GM23248 (cell line): ENCODE data around the gene UVRAG. TPM values are rescaled to one million over a fixed set of nuclear protein-coding genes. Genes with fewer than 3 reads are reported as not detected.

Experiments
- DNase-seq: peaks from one replicate; pipeline ENCODE4 v3.0.0-alpha.2; 2015
- H2AFZ ChIP-seq: fragments of 200-600 bp; sonication (generic); 2 replicates; pipeline ENCODE4 v1.6.1; 2016; ENCODE audit warnings: antibody characterized with exemption
- H3F3A ChIP-seq: fragments of 200-600 bp; sonication (generic); 2 replicates; pipeline ENCODE4 v1.6.1; 2016; ENCODE audit warnings: mild to moderate bottlenecking, antibody characterized with exemption, mixed run types; ENCODE audit not compliant: insufficient read depth
- H3K27ac ChIP-seq: fragments of 200-600 bp; sonication (generic); 2 replicates; pipeline ENCODE4 v1.5.1; 2016; ENCODE audit warnings: mild to moderate bottlenecking
- H3K27me3 ChIP-seq: fragments of 200-600 bp; sonication (generic); replicated peaks from 2 replicates; pipeline ENCODE4 v1.6.1; 2016; ENCODE audit warnings: mild to moderate bottlenecking; ENCODE audit not compliant: insufficient read depth
- H3K36me3 ChIP-seq: fragments of 200-600 bp; sonication (generic); 2 replicates; pipeline ENCODE4 v1.6.1; 2016; ENCODE audit warnings: low read depth, mild to moderate bottlenecking
- H3K4me1 ChIP-seq: fragments of 200-600 bp; sonication (generic); 2 replicates; pipeline ENCODE4 v1.6.1; 2016; ENCODE audit warnings: mild to moderate bottlenecking; ENCODE audit not compliant: insufficient read depth
- H3K4me2 ChIP-seq: fragments of 200-600 bp; sonication (generic); one replicate; pipeline ENCODE4 v1.6.1; 2016; ENCODE audit warnings: mild to moderate bottlenecking; ENCODE audit not compliant: unreplicated experiment
- H3K4me3 ChIP-seq: fragments of 200-600 bp; sonication (generic); 2 replicates; pipeline ENCODE4 v1.5.1; 2016; ENCODE audit warnings: mild to moderate bottlenecking
- H3K79me2 ChIP-seq: fragments of 200-600 bp; sonication (generic); 2 replicates; pipeline ENCODE4 v1.6.1; 2016; ENCODE audit warnings: mild to moderate bottlenecking; ENCODE audit not compliant: insufficient read depth
- H3K9ac ChIP-seq: fragments of 200-600 bp; sonication (generic); 2 replicates; pipeline ENCODE4 v1.6.1; 2016; ENCODE audit warnings: mild to moderate bottlenecking
- H3K9me2 ChIP-seq: fragments of 200-600 bp; sonication (generic); 2 replicates; pipeline ENCODE4 v1.6.1; 2016; ENCODE audit warnings: mixed run types, mild to moderate bottlenecking, moderate library complexity; ENCODE audit not compliant: insufficient read depth
- H3K9me3 ChIP-seq: fragments of 200-600 bp; sonication (generic); one replicate; pipeline ENCODE4 v1.6.1; 2017; ENCODE audit warnings: low read depth
- H4K20me1 ChIP-seq: fragments of 200-600 bp; sonication (generic); 2 replicates; pipeline ENCODE4 v1.6.0; 2016; ENCODE audit not compliant: insufficient read depth
- EZH2 ChIP-seq: fragments of 200-600 bp; sonication (generic); IDR thresholded peaks from 2 replicates; pipeline ENCODE4 v1.6.1; 2018; ENCODE audit warnings: antibody characterized with exemption, mild to moderate bottlenecking; ENCODE audit not compliant: insufficient read depth, poor library complexity, severe bottlenecking
- EZH2phosphoT487 ChIP-seq: fragments of 200-600 bp; sonication (generic); IDR thresholded peaks from 2 replicates; pipeline ENCODE4 v1.6.1; 2018; ENCODE audit warnings: antibody characterized with exemption, moderate library complexity, mild to moderate bottlenecking, low read depth; ENCODE audit not compliant: insufficient read depth
- WGBS, 2 experiments: methylation state at CpG; one replicate each; pipeline ENCODE4 v1.1.6; 2015 to 2017; ENCODE audit warnings: low lambda C conversion rate in 2 of 2, low coverage in 1 of 2; ENCODE audit errors: missing lambda C conversion rate in 2 of 2; 5-methylcytosine and 5-hydroxymethylcytosine counted together
- in situ Hi-C: fragments of 300-500 bp; cut with MboI; formaldehyde crosslinking; loops from 2 replicates; pipeline ENCODE4 v1.15.0; 2020
- polyA plus RNA-seq: library from polyadenylated mRNA; unstranded; fragments of >200 nt; fragmentation: Nextera tagmentation; extraction: Ambion mirVana; gene quantifications from 2 replicates; pipeline ENCODE4 v1.2.1, GENCODE V29; 2016
- total RNA-seq: library from RNA; depleted of rRNA; stranded (reverse); fragments of >200 nt; shearing (Covaris generic); gene quantifications from 2 replicates; pipeline ENCODE4 v1.2.3, GENCODE V29; 2014

UVRAG gene
- total and polyA plus RNA-seq, 2 experiments from 2014 or later, result 9.9 to 11.0 TPM

DNA sequence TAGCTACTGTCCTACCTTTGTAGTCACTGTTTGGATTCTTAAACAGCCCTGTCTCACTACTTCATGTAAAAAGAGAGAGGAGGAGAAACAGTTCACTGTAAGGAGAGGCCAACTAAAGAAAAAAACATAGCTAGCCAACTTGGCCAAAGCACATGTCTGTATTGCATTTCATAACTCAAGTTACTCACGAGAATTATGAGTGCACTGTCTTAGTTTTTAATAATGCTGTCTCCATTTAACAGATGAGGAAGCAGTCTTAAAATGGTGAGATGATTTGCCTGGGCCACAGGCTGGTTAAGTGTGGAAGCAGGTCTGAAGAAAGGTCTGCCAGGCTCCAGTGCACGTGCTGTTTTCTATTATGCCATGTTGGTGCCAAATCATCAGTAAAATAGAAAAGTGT, 104.5 kb downstream of the UVRAG start:
- Histone ChIP-seq H3K4me2 (peak overlapping the region; percentile 24), H3K9me3 (no peaks in the 10 kb centered on the region), H3K27ac (peak overlapping the region; percentile 12; the same call in 1 of the 2 replicates), H3K36me3 (no peaks in the 10 kb centered on the region), H3K4me3 (no peak overlapping the region), H3K9ac (no peak overlapping the region), H3K9me2 (no peaks in the 10 kb centered on the region), H3K27me3 (no peaks in the 10 kb centered on the region), H3K79me2 (peaks cover 4% of the 10 kb centered on the region), H4K20me1 (no peaks in the 10 kb centered on the region), H3F3A (0 out of 2 replicates have a peak, but pooled peaks cover under 1% of the 10 kb centered on the region), H3K4me1 (peaks cover 8% of the 10 kb centered on the region), H2AFZ (no peak overlapping the region)
- in situ Hi-C loops, result no loop called here
- TF ChIP-seq EZH2phosphoT487 (no peak), EZH2 (no peak)
- 18 to 19% methylated on average over 2 of the region's 2 CpGs for WGBS, 2 experiments
- DNase-seq, result peak; percentile 38

DNA sequence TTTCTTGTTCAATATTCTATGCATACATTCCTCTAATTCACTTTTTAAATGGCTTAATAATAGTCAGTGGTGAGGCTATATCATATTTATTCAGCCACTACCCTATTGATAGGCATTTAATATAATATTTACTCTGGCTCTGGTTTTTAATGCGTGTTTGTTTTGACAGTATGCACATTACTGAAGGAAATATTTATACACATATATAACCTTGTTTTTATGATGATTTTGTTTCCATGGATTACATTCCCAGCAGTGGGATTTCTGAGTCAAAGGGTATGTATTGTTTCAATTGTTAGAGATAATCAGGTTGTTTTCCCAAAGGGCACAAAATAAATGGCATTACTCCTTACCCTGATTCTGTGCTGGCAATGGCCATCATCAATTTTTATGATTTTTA, 105.8 kb downstream of the UVRAG start:
- no peaks in the 10 kb centered on the region for H3K36me3 ChIP-seq
- peaks cover 4% of the 10 kb centered on the region for H3K79me2 ChIP-seq
- no peaks in the 10 kb centered on the region for H4K20me1 ChIP-seq
- TF ChIP-seq EZH2phosphoT487, result no peak
- TF ChIP-seq EZH2, result no peak
- no peak overlapping the region for H3K4me2 ChIP-seq
- DNase-seq, result no peak
- no peak overlapping the region for H3K4me3 ChIP-seq
- H3K9me3 ChIP-seq, result no peaks in the 10 kb centered on the region
- H3K27me3 ChIP-seq, result no peaks in the 10 kb centered on the region
- no peak overlapping the region for H3K9ac ChIP-seq
- 97 to 100% methylated on average over 1 of the region's 1 CpG for WGBS, 2 experiments
- in situ Hi-C loops, result no loop called here
- peaks cover 21% of the 10 kb centered on the region for H3K4me1 ChIP-seq
- H3F3A ChIP-seq, result peaks cover 11% of the 10 kb centered on the region
- H3K9me2 ChIP-seq, result no peaks in the 10 kb centered on the region
- H2AFZ ChIP-seq, result no peak overlapping the region
- no peak overlapping the region for H3K27ac ChIP-seq

DNA sequence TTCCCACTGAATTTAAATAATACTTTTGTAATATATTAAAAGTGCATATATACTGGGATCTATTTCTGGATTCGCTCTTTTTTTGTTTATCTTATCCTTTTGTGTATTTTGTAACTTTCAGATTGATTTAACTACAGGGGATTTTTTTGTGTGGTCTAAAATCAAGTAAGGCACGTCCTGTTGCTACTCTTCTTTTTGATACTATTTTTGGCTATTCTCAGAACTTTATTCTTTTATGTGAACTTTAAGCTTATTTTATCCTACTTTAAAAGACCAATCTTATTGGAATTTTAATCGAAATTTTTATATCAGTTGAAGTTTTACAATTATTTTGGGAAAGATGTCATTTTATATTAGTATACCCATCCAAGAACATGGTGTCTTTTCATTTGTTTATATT, 106.8 kb downstream of the UVRAG start:
- H3K4me3 ChIP-seq, result no peak overlapping the region
- peaks cover 4% of the 10 kb centered on the region; the same call in 1 of the 2 replicates for H3K79me2 ChIP-seq
- peaks cover 19% of the 10 kb centered on the region for H3F3A ChIP-seq
- no peaks in the 10 kb centered on the region for H3K36me3 ChIP-seq
- H3K9me3 ChIP-seq, result no peaks in the 10 kb centered on the region
- no peak for DNase-seq
- H3K4me2 ChIP-seq, result no peak overlapping the region
- no peak overlapping the region for H2AFZ ChIP-seq
- no peaks in the 10 kb centered on the region for H3K9me2 ChIP-seq
- no peak overlapping the region for H3K9ac ChIP-seq
- no peak overlapping the region for H3K27ac ChIP-seq
- in situ Hi-C loops, result no loop called here
- no peaks in the 10 kb centered on the region for H3K27me3 ChIP-seq
- TF ChIP-seq EZH2phosphoT487 (no peak), EZH2 (no peak)
- 78 to 81% methylated on average over 3 of the region's 3 CpGs for WGBS, 2 experiments
- no peaks in the 10 kb centered on the region for H4K20me1 ChIP-seq
- peaks cover 29% of the 10 kb centered on the region for H3K4me1 ChIP-seq

DNA sequence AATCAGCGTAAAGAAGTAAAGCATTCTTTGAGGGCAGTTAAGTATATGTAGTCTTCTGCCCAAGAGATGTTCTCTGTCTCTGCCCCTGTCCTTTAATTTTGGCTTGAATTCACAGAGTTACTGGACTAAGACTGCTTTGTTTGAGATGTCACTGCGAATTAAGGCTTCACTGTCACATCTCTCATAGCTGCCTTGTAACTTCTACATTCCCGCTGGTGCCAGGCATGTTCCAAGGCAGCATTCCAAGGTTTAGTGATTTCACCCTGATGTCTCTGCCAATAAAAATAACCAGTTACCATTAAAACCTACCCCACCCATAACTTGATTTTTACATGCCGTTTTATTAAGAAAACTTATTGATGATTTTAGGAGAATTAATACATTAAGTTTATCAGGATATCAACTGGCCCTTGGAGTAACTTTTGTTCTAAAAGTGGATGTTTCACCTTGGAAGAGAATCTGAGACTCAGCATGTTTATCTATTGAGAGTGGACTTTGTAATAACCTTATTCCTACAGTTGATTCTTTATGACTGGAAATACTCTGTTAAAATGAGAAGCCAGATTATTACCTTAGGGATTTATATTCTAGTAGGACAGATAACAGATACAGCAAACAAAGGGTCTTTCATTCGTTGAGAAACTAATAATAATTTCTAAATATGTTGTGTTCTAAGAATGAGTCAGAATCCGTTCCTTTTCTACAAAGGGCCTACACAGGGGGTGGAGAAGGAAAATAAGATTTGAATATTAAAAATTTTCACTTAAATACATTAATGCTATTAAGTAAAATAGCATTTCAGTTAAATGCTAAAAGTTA, 110.2 kb downstream of the UVRAG start:
- Histone ChIP-seq H3K4me1 (peaks cover 23% of the 10 kb centered on the region), H3K79me2 (peaks cover 17% of the 10 kb centered on the region; the same call in 1 of the 2 replicates), H3K4me3 (no peak overlapping the region), H3K36me3 (no peaks in the 10 kb centered on the region), H3K9ac (no peak overlapping the region), H3K4me2 (peak overlapping the region; percentile 70), H3K9me3 (no peaks in the 10 kb centered on the region), H3F3A (peaks cover 19% of the 10 kb centered on the region), H2AFZ (no peak overlapping the region), H3K9me2 (no peaks in the 10 kb centered on the region), H3K27ac (peak overlapping the region; percentile 13; the same call in 1 of the 2 replicates), H4K20me1 (no peaks in the 10 kb centered on the region), H3K27me3 (no peaks in the 10 kb centered on the region)
- in situ Hi-C loops, result no loop called here
- TF ChIP-seq EZH2phosphoT487, result no peak
- TF ChIP-seq EZH2, result no peak
- 13 to 16% methylated on average over 6 of the region's 6 CpGs for WGBS, 2 experiments
- DNase-seq, result peak; percentile 73
